NK-92 treated with Interleukin-12 subunit alpha and Interleukin-12 subunit beta, amount 100 ng/mL, for 24 hours (cell line): ENCODE measurements around the gene STRIP1.
"Not testable (repeated sequence)": the region's sequence is repeated elsewhere in the genome, so short reads cannot be mapped to it uniquely, and the experiment has no call there.

ENCODE experiments used
- DNase-seq: peaks from one replicate; lab custom pipeline; 2025; lab: John Stamatoyannopoulos, UW

STRIP1 gene

DNA sequence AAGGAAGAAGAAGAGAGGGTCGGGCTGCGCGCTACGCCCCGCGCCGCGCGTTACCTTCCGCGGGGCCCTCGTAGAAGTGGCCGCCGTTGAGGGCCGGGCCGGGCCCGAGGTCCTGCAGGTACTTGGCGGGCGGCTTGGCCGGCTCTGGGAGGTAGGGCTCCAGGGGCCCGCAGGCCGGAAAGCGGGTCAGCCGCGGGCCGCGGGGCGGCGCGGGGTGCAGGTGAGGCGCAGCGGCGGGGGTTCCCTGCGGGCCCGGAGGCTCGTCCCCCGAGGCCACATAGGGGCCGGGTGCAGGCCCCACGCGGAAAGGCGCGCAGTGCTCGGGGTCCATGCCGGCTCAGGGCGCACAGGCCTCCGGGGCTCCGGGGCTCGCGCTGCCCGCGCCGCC, 35.9 kb downstream of the STRIP1 start:
- no peak for DNase-seq

- no peak for DNase-seq
Observed at GRCh38 chr1:110070671-110071242, 36.3 kb downstream of the STRIP1 start, which contains the start of gene ALX3. TSS of gene ALX3 (minus strand) at chr1:110070672. CDS start at chr1:110070612, 60 bp downstream.

DNA sequence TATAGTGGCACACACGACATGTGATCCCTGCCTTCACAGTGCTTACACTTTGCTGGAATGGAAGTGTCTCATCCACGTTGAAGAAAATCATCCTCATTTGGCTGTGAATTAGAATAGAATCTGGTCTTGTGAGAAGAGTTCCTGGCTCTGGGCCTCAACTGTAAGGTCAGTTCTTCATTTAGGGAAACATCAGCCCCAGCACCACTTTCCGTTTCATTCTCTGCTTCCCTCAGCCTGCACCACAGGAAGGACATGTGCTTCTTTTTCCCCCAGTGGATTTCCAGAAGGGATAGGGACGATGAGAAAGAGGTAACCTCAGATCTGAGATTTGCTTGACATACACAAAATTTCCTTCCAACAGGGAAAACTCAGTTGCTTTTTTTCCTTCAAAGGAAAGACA, 39.7 kb downstream of the STRIP1 start:
- DNase-seq: no peak

DNA sequence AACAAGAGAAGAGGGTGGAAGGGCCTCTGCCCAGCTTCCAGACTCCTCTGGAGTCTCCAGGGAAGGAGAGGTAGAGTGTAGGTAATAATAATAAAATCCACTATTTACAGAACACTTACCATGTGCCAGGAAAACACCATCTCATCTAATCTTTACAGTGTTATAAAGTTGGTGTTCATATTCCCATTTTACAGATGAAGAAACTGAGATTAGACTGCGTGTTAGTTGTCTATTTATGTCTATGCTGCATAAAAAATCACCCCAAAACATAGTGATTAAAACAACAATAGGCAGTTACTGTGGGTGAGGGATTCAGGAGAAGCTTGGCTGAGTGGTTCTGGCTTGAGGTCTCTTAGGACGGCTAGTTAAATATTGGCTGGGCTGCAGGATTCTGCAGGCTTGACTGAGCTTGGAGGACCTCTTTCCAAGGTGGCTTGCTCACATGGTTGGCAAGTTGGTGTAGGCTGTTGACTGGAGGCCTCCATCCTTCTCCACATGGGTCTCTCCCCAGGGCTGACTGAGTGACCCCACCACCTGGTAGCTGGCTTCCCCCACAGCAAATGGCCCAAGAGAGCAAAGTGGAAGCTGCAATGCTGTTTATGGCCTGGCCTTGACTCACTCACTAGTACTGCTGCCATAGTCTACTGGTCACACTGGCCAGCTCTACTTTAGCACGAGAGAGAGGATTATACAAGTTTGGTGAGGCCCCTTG, 42.5 kb downstream of the STRIP1 start:
- DNase-seq: no peak

GRCh38 chr1:110079995-110080394, 45.6 kb downstream of the STRIP1 start:
- DNase-seq: not testable (repeated sequence)

DNA sequence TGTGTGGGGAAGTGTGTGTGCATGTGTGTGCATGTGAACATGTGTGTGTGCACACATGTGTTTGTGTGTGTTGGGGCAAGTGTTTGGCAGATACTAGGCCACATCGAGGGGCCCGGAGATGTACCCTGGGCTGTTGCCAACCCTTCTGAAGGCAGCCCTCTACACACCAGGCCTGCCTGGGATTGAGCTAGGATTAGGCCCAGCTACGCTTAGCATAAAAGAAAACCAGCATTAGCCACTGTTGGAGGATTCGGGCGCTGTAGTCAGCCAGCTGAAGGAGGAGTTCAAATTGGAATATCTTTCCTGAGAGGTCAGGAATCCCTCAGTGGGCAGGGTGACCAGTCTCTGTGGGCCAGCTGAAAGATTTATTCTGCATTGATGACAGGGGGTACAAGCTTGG, 46.6 kb downstream of the STRIP1 start:
- no peak for DNase-seq

DNA sequence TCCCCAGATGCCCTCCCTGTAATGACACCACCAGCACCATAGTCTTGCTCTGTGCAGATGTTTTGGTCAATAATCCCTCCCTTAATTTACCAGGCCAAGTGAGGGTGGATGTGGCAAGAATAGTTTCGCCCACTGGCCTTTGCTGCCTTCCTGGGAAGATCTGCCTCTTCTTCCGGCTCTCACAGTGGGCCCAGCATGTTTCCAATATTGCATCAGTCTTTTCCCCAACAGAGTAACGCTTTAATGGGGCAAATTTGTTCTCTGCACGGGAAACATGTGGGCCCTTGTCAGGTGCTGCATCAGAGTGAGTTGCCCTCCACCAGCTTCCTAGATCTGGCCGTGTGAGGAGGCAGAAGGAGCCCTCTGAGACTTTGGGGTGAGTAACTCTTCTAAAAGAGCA, 48.1 kb downstream of the STRIP1 start:
- no peak for DNase-seq

DNA sequence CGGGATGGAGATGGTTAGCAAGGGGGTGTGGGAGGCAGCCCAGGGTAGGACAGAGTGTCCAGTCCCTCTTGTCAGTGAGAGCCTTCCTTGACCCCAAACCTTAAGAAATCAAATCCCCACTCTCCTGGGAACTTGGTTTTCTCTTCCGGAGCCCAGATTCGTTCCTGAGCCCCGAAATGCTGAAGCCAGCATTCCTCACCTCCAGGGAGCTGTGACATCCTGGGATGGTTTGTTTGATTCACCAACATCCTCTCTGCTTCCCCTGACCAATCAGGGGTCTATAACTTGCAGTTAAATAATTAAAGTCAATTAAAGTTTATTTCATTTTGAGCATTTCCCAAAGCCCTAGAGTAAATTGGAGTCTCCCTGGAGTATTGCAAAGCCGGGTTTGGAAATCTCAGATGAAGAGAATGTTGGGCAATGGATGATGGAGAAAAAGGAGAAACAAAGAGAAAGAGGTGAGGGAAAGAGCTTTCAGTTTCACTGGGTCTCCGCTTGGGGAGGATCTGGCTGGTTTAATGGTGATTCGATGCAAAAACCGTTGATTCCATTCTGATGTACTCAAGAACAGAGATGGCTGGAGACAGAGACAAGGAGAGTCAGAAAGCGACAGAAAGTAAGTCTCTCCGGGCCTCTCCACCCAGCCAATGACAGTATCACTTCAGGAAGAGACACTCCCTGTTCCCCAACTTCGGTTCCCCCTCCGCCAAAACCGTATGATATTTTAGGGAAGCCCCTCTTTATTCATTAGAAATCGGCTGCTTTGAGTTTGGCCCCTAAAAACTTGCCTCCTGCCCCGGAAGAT, 48.8 kb downstream of the STRIP1 start:
- no peak for DNase-seq

DNA sequence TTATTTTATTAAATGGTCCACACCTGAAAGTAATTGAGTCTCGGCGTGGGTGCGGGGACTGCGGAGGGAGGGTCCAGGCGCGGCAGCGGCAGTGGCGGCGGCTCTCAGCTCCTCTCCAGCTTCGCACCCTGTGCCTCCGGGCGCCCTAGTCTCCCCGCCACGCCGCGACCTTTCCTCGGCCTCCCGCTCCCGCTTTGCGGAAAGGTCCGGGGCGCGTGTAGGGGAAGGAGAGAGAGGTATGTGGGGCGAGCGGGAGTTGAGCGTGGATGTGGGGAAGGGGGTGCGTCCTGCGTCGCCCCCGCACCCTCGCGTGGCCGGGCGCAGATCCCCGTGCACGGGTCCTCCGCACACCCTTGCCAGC, 49.4 kb downstream of the STRIP1 start:
- no peak for DNase-seq

DNA sequence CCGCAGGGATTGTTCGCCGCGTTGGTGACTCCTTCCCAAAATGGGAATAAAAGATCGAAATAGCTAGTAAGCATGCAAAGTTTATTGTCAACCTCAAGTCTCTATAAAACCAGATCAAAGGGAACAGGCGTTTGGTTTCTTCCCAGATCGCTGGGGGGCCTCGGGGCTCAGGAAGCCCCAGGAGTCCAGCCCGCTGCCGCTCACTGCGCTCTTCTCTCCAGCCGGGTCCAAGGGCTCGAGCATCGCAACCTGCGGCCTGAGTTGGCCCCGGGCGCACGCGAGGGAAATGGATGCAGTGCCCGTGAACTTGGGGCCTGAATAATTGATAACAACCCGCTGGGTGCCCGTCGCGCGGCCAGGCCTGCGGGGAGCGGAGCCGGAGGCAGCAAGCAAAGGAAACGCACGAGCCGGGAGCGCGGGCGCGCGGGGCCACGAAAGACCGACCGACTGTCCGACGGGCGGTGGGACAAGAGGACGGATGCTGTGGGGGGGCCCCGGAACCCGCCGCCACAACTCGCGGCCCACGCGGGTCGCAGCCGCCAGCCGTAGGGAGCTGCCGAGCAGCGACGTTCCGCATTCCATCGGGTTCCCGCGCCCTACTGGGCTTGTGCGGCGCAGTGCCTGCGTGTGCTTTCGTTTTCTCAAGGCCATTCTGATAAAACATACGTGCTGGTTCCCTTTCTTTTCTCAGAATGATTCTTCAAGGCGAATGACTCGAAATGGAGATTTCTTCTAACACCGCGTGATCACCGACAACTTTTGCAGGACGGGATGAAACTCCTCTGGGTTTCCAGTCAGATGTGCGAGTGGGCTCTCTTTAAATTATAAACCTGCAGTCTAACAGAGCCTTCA, 50.0 kb downstream of the STRIP1 start:
- DNase-seq: no peak

- DNase-seq: no peak
Observed at GRCh38 chr1:110085671-110086070, 51.2 kb downstream of the STRIP1 start.

DNA sequence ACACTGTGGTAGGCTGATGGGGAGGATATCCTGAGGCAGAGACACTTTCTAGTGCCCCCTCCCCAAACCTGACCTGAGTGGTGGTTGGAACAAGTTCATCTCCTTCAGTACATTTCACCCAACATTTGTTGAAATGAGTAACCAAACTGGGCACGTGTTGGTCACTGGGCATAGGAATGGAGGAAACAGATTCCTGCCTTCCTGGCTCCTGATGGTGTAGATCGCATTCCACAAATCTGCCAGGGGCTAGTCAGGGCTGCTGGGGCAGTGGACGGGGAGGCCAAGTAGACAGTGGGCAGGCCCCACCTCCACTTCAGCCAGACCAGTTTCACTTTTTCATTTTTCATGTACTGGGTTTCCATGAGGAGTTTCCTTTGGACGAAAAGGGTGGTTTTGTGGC, 52.5 kb downstream of the STRIP1 start:
- DNase-seq: no peak

DNA sequence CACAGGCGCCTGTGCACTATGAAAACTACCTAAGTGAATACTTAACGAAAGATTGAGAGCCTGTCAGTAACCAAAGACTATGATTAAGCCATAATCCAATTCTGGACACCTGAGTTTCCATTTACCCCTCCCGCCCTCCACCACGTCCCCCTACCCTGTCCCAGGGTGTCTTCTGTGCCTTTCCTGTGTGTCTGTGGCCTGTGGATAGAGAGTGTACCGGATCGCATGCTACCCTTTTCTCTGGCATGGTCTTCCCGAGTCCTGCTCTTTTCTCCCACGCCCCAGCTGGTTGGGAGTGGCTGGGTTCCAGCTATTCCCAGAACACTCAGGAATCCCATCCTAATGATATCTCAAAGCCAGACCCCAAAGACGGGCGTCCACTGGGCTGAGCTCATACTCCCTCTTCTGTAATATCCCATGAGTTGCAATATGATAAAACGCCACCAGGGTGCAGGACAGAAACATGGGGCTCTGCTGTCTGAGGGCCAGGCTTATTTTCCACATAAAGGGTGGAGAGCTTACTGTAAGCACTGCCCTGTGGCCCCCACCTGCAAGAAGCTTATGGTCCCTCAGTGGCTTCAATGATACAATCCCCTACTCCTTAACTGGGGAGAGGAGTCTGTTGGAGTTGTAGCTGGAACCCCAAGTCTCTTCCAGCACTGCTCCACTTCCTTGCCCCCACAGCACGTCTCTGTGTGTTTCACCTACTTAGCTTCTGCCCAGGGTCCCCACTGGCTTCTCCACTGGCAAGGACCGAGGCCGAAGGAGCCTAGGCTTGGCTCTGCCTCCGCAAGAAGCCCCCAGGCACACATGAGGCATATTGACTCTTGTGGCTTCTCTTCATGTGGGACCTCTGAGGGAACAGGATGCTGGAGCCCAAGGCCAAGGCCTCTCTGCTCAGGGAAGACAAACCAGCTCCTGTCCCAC, 53.7 kb downstream of the STRIP1 start:
- no peak for DNase-seq

DNA sequence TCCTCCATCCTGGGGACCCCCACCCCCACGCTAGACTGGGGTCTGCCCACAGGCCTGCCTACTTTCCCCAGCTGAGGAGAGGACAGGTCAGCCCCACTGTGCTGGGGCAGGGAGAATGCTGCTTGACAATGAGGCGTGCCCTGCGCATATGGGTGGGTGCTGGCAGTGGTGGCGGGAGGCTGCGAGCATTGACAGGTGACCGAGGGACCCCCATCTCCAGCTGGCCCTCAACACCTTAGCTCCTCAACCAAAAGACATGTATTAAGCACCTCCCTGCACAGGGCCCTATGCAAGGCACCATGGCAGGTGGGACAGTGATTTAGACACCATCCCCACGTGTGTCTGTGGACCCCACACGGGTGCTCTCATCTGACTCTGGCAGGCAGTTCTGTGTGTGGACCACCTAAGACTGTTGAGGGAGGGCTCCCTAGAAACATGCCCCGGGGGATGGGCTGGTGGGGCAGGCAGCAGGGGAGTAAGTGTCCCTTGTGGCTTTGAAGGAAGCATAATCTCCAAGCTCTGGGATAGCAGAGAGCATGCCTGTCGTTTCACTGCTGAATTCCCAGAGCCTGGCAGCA, 54.4 kb downstream of the STRIP1 start:
- no peak for DNase-seq

DNA sequence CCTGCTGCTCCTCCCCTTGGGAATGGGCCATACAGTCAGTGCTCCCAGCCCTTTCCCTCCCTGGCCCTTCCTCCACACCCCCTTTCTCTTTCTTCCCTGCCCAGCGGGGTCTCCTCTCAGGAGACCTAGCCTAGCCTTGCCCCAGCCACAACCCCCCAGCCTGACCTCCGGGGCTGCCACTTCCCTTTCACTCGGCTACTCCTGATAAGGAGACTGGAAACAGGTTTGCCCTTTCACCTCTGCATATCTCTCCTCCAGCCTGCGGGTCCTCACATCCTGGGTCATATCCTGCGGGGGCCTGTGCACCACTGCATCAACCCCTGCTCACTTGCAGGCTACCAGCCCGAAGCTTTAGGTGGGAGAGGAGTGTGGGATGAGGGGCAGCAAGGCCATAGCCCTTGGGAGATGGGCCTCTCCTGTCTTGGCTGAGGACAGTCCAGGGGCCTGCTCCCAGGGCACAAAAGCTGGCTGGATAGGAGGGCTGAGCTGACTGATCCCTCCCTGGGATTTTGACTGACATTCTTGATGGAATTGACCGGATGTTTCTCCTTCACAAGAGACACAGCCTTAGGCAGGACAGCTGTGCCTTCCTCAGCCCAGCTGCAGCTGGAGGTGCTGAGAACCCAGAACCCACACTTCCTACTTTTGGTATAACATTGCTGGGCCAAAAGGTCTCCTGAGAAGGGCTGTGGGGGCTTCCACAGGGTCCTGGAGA, 55.3 kb downstream of the STRIP1 start:
- no peak for DNase-seq

DNA sequence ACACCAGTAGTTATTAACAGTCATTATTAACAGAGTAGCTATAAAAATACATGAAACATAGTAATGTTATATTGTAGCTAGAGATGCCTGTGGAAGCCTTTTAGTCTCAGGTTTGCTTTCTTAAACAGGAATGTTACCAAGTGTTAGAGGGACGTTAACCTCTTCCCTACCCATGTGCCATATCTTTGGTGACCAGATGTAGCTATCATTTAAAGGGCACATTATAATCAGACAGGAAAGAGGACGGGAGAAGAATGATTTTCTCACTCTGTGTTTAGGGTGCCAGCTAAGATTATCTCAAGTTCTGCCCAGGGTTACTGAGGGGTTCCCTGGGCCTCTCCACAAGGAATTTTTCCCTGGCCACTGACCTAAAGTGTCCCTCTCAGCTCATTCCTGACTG, 57.0 kb downstream of the STRIP1 start:
- DNase-seq: no peak

DNA sequence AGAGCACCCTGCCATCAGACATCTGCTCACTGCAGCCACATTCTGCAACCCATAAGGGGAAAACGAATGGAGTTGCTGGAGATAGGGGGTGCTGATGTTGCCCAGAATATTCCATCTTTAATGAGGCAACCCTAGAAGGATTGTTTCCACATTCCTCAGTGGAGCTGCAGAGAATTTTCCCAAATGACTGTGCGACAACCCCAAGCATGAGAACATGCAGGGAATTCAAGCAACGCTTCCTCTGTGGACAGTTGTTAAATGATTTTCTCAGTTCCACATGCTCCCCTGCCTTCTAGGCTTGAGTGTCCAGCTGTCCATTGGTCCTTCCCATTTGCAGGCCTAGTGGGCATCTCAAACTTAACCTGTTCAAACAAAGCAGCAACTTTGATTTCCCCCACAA, 57.4 kb downstream of the STRIP1 start:
- DNase-seq: no peak

- DNase-seq: no peak
Observed at GRCh38 chr1:110092991-110093390, 58.6 kb downstream of the STRIP1 start.

GRCh38 chr1:110094931-110095654, 60.7 kb downstream of the STRIP1 start:
- DNase-seq: no peak
